CD14-positive monocyte (primary cell): Measurements from ENCODE around the gene ITK. TPM values are rescaled to one million over a fixed set of nuclear protein-coding genes. Genes with fewer than 3 reads are reported as not detected.

Source experiments
- DNase-seq, 3 donors: peaks; one replicate each; pipeline ENCODE4 v3.0.0-alpha.2; 2011 to 2022
- H2AFZ ChIP-seq: 2 replicates; pipeline ENCODE4 v1.6.0; 2012; ENCODE audit warnings: mild to moderate bottlenecking, low read depth, low read length, inconsistent platforms; ENCODE audit not compliant: insufficient read depth, poor library complexity, severe bottlenecking
- H3K27ac ChIP-seq, 2 donors: 1 replicate in 1 of 2; 2 replicates in 1 of 2; pipeline ENCODE4 v1.5.1; 2012 to 2013; ENCODE audit warnings: low read length in 2 of 2, control low read depth in 1 of 2, inconsistent platforms in 1 of 2, low read depth in 1 of 2, mild to moderate bottlenecking in 1 of 2
- H3K27me3 ChIP-seq, 2 donors: one replicate each; pipeline versions ENCODE4 v1.6.0 to v1.6.1; 2011 to 2013; ENCODE audit warnings: low read length in 2 of 2; ENCODE audit not compliant: control insufficient read depth in 2 of 2, insufficient read depth in 2 of 2
- H3K36me3 ChIP-seq, 2 donors: replicated peaks in 1 of 2; 1 replicate in 1 of 2; 2 replicates in 1 of 2; pipeline versions ENCODE4 v1.5.1 to v1.6.1; 2012 to 2013; ENCODE audit warnings: low read length in 2 of 2, control low read depth in 1 of 2, inconsistent platforms in 1 of 2, mild to moderate bottlenecking in 1 of 2; ENCODE audit not compliant: insufficient read depth in 2 of 2, control insufficient read depth in 1 of 2
- H3K4me1 ChIP-seq, 2 donors: 1 replicate in 1 of 2; 2 replicates in 1 of 2; pipeline versions ENCODE4 v1.5.1 to v1.6.1; 2012 to 2013; ENCODE audit warnings: low read length in 2 of 2, control low read depth in 1 of 2, inconsistent platforms in 1 of 2, mild to moderate bottlenecking in 1 of 2, moderate library complexity in 1 of 2; ENCODE audit not compliant: insufficient read depth in 2 of 2, control insufficient read depth in 1 of 2
- H3K4me2 ChIP-seq: replicated peaks from 2 replicates; pipeline ENCODE3; 2012; ENCODE audit warnings: low read length, moderate library complexity, mild to moderate bottlenecking; ENCODE audit not compliant: poor library complexity, severe bottlenecking; ENCODE audit errors: extremely low read depth
- H3K4me3 ChIP-seq, 3 experiments: fragments of 200-600 bp in 1 of 3; sonication (generic) in 1 of 3; replicated peaks in 1 of 3; 1 replicate in 2 of 3; 2 replicates in 1 of 3; pipeline ENCODE4 v1.5.1; 2011 to 2013; ENCODE audit warnings: low read length in 3 of 3, mild to moderate bottlenecking in 3 of 3, control low read depth in 2 of 3, low read depth in 2 of 3, inconsistent platforms in 1 of 3, moderate library complexity in 1 of 3
- H3K79me2 ChIP-seq: 2 replicates; pipeline ENCODE4 v1.6.0; 2012; ENCODE audit warnings: mild to moderate bottlenecking, control low read depth, inconsistent platforms, low read length, moderate library complexity; ENCODE audit not compliant: insufficient read depth
- H3K9ac ChIP-seq: 2 replicates; pipeline ENCODE4 v1.6.0; 2017; ENCODE audit warnings: low read length, mild to moderate bottlenecking; ENCODE audit not compliant: insufficient read depth, poor library complexity, severe bottlenecking
- H3K9me3 ChIP-seq, 2 donors: replicated peaks in 1 of 2; 1 replicate in 1 of 2; 2 replicates in 1 of 2; pipeline versions ENCODE4 v1.5.1 to v1.6.1; 2012 to 2013; ENCODE audit warnings: low read length in 2 of 2, control low read depth in 1 of 2; ENCODE audit not compliant: control insufficient read depth in 1 of 2, insufficient read depth in 1 of 2
- H4K20me1 ChIP-seq: 2 replicates; pipeline ENCODE4 v1.6.0; 2012; ENCODE audit warnings: mild to moderate bottlenecking, low read length, control low read depth, moderate library complexity; ENCODE audit not compliant: insufficient read depth
- H3K27ac Mint-ChIP-seq, 7 donors: one replicate each; pipeline ENCODE4 v1.8.0; 2020; ENCODE audit warnings: mild to moderate bottlenecking in 7 of 7, mixed read lengths in 7 of 7, moderate library complexity in 6 of 7, inconsistent platforms in 2 of 7
- H3K27me3 Mint-ChIP-seq, 3 donors: one replicate each; pipeline ENCODE4 v1.8.0; 2021 to 2022; ENCODE audit warnings: low read depth in 3 of 3, mild to moderate bottlenecking in 3 of 3, mixed read lengths in 3 of 3, moderate library complexity in 3 of 3, inconsistent platforms in 1 of 3
- H3K36me3 Mint-ChIP-seq, 2 donors: one replicate each; pipeline ENCODE4 v1.8.0; 2020; ENCODE audit warnings: mixed read lengths in 2 of 2, inconsistent platforms in 1 of 2, mild to moderate bottlenecking in 1 of 2
- H3K4me1 Mint-ChIP-seq: one replicate; pipeline ENCODE4 v1.8.0; 2020; ENCODE audit warnings: mild to moderate bottlenecking, mixed read lengths
- H3K4me3 Mint-ChIP-seq, 2 donors: one replicate each; pipeline ENCODE4 v1.8.0; 2020; ENCODE audit warnings: mild to moderate bottlenecking in 2 of 2, mixed read lengths in 2 of 2, moderate library complexity in 1 of 2
- H3K9me3 Mint-ChIP-seq, 7 donors: one replicate each; pipeline ENCODE4 v1.8.0; 2020 to 2022; ENCODE audit warnings: mixed read lengths in 7 of 7, mild to moderate bottlenecking in 6 of 7, moderate library complexity in 6 of 7, inconsistent platforms in 2 of 7
- WGBS: methylation state at CpG from one replicate; pipeline ENCODE4 v1.1.5; 2013; ENCODE audit warnings: missing lambda C conversion rate; ENCODE audit not compliant: insufficient coverage; 5-methylcytosine and 5-hydroxymethylcytosine counted together
- intact Hi-C, 2 donors: fragments of 100-400 bp; cut with micrococcal nuclease; formaldehyde crosslinking; loops; one replicate each; pipeline versions ENCODE4 v1.15.0 to v1.15.1; 2023
- polyA plus RNA-seq, 3 donors: library from polyadenylated mRNA; depleted of rRNA in 1 of 3; unstranded in 2 of 3; stranded (reverse) in 1 of 3; fragments of 300-500 nt in 2 of 3; fragments of >200 nt in 1 of 3; fragmentation: Illumina TruSeq in 2 of 3; gene quantifications; 1 replicate in 2 of 3; 2 replicates in 1 of 3; pipeline ENCODE4 v1.2.3, GENCODE V29; 2012 to 2021
- TF ChIP-seq, protein P1 (sequence below): fragments of 200-600 bp; IDR thresholded peaks from one replicate; pipeline ENCODE4 v1.8.0; 2022; ENCODE audit warnings: antibody characterized with exemption, mild to moderate bottlenecking

Gene ITK
- polyA plus RNA-seq, 3 donors = 0.03 to 0.60 (median 0.39) TPM

DNA sequence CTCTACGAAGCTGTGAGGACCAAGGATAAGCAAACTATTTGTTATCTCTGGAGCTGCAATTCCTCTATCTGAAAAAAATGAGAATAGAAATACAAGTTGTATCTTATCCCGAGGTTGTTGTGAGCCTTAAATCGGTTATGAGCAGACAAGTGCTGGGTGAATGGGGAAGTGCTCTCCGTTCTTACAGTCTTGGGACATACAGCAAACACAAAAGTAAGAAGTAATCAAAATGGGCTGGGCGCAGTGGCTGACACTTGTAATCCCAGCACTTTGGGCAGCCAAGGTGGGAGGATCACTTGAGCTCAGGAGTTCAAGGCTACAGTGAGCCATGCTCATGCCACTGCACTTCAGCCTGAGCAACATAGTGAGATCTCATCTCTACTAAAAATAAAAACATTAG is 31.7 kb downstream of the ITK start:
- Mint-ChIP-seq H3K9me3 (peaks cover 0 to 9% (median 2%) of the 10 kb centered on the region in 7 donors), H3K4me1 (peaks cover 9% of the 10 kb centered on the region)

DNA sequence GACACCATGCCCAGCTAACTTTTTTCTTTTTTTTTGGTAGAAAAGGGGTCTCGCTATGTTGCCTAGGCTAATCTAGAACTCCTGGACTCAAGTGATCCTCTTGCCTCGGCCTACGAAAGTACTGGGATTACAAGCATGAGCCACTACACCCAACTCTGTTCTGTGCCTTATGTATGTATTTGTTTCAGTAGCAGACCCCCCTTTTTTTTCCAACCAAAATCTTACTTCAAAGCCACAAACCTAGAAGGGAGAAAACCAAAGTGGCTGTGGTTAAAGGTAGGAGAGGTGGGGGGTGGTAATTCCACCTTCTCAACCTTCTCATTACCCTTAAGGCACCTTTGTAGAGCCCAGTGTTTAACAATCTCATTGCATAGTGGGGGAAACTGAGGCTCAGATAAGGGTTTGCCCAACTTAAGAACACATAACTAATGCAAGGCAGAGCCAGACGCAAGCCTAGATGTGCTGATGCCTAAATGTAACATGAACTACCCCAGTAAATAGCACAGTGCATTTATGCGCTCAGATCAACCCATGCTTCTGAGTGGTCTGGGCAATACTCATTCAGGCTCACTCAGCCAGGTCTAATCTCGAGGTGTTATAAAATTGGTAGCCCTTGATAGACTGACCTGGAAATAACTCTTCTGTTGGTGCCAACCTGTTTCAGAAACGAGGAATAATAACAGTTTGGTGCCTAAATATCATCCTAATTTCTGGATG is 33.0 kb downstream of the ITK start:
- TF ChIP-seq, protein P1, sequence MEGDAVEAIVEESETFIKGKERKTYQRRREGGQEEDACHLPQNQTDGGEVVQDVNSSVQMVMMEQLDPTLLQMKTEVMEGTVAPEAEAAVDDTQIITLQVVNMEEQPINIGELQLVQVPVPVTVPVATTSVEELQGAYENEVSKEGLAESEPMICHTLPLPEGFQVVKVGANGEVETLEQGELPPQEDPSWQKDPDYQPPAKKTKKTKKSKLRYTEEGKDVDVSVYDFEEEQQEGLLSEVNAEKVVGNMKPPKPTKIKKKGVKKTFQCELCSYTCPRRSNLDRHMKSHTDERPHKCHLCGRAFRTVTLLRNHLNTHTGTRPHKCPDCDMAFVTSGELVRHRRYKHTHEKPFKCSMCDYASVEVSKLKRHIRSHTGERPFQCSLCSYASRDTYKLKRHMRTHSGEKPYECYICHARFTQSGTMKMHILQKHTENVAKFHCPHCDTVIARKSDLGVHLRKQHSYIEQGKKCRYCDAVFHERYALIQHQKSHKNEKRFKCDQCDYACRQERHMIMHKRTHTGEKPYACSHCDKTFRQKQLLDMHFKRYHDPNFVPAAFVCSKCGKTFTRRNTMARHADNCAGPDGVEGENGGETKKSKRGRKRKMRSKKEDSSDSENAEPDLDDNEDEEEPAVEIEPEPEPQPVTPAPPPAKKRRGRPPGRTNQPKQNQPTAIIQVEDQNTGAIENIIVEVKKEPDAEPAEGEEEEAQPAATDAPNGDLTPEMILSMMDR = no peak
- no peak for DNase-seq
- Histone ChIP-seq H4K20me1 (no peaks in the 10 kb centered on the region), H3K36me3 (no peaks in the 10 kb centered on the region), H3K79me2 (no peaks in the 10 kb centered on the region), H2AFZ (no peak overlapping the region), H3K4me1 (peaks cover 0 to 3% of the 10 kb centered on the region in 2 donors), H3K9ac (no peak overlapping the region), H3K9me3 (no peaks in the 10 kb centered on the region), H3K27me3 (no peaks in the 10 kb centered on the region), H3K4me2 (no peak overlapping the region), H3K27ac (no peak overlapping the region), H3K4me3 (no peak overlapping the region)
- H3K4me3 Mint-ChIP-seq = no peak overlapping the region
- WGBS = 93% methylated on average over 3 of the region's 7 CpGs
- no peak overlapping the region for H3K27ac Mint-ChIP-seq
- H3K9me3 Mint-ChIP-seq = peaks cover 0 to 2% (median 0%) of the 10 kb centered on the region in 7 donors
- H3K27me3 Mint-ChIP-seq = no peaks in the 10 kb centered on the region
- intact Hi-C loops = no loop called here
- peaks cover 9% of the 10 kb centered on the region for H3K4me1 Mint-ChIP-seq
- H3K36me3 Mint-ChIP-seq = no peaks in the 10 kb centered on the region

More for the DNA sequence above, 31.7 kb downstream of the ITK start:
- H3K27me3 Mint-ChIP-seq = peaks cover 0 to 3% (median 0%) of the 10 kb centered on the region in 3 donors
- no peak overlapping the region for H3K27ac ChIP-seq
- intact Hi-C loops = no loop called here
- no peak overlapping the region for H3K4me3 ChIP-seq
- no peaks in the 10 kb centered on the region for H3K79me2 ChIP-seq
- H3K36me3 ChIP-seq = no peaks in the 10 kb centered on the region
- H3K9me3 ChIP-seq = no peaks in the 10 kb centered on the region
- TF ChIP-seq, protein P1 = no peak
- H3K27me3 ChIP-seq = no peaks in the 10 kb centered on the region
- no peak overlapping the region for H3K9ac ChIP-seq
- no peaks in the 10 kb centered on the region for H4K20me1 ChIP-seq
- no peak overlapping the region for H2AFZ ChIP-seq
- H3K4me2 ChIP-seq = no peak overlapping the region
- peak overlapping the region in 1 of 7 donors; percentile 56 for H3K27ac Mint-ChIP-seq
- peak; percentile 6 to 8 (median 7) for DNase-seq
- peaks cover 0 to 3% of the 10 kb centered on the region in 2 donors for H3K4me1 ChIP-seq
- WGBS = 43% methylated on average over 4 of the region's 5 CpGs
- no peak overlapping the region for H3K4me3 Mint-ChIP-seq
- H3K36me3 Mint-ChIP-seq = no peaks in the 10 kb centered on the region
